ENCODE measurements around the gene GOT1.

The GOT1 gene

GRCh38 chr10:99432881-99433280, 2.5 kb upstream of the GOT1 start:
- no peak for DNase-seq

- no peak for DNase-seq
These were observed 1.6 kb upstream of the GOT1 start for GRCh38 chr10:99432047-99432446.

- peak; percentile 25 for DNase-seq
These were observed 851 bp upstream of the GOT1 start for GRCh38 chr10:99431190-99431760.

- no peak for DNase-seq
These were observed 341 bp downstream of the GOT1 start for GRCh38 chr10:99430116-99430450.

GRCh38 chr10:99429517-99430095, 818 bp downstream of the GOT1 start:
- DNase-seq: no peak

GRCh38 chr10:99427566-99428190, 2.7 kb downstream of the GOT1 start:
- DNase-seq: no peak

- no peak for DNase-seq
These were observed 3.7 kb downstream of the GOT1 start for GRCh38 chr10:99426689-99427088.

GRCh38 chr10:99425204-99425603, 5.2 kb downstream of the GOT1 start:
- no peak for DNase-seq

GRCh38 chr10:99424656-99425055, 5.8 kb downstream of the GOT1 start:
- DNase-seq: no peak

GRCh38 chr10:99422529-99423096, 7.8 kb downstream of the GOT1 start:
- DNase-seq: no peak

- no peak for DNase-seq
These were observed 9.1 kb downstream of the GOT1 start for GRCh38 chr10:99421233-99421739.

GRCh38 chr10:99419688-99420087, 10.7 kb downstream of the GOT1 start:
- DNase-seq: no peak

GRCh38 chr10:99418910-99419624, 11.4 kb downstream of the GOT1 start:
- DNase-seq: no peak

GRCh38 chr10:99412099-99412498, 18.3 kb downstream of the GOT1 start:
- DNase-seq: no peak

- no peak for DNase-seq
These were observed 18.9 kb downstream of the GOT1 start for GRCh38 chr10:99411546-99411945.

GRCh38 chr10:99410876-99411275, 19.5 kb downstream of the GOT1 start:
- no peak for DNase-seq

- DNase-seq: no peak
These were observed 20.3 kb downstream of the GOT1 start for GRCh38 chr10:99410146-99410545.

- no peak for DNase-seq
These were observed 24.3 kb downstream of the GOT1 start for GRCh38 chr10:99406149-99406548.

GRCh38 chr10:99403674-99404073, 26.8 kb downstream of the GOT1 start:
- DNase-seq: no peak

GRCh38 chr10:99399664-99400063, 30.8 kb downstream of the GOT1 start:
- DNase-seq: no peak

GRCh38 chr10:99396471-99396870, 34.0 kb downstream of the GOT1 start:
- DNase-seq: peak; percentile 66

GRCh38 chr10:99395750-99396445, 34.5 kb downstream of the GOT1 start:
- DNase-seq: peak; percentile 86
